Measurements from ENCODE around the gene C1orf87.
"Not testable (repeated sequence)": the region's sequence is repeated elsewhere in the genome, so short reads cannot be mapped to it uniquely, and the experiment has no call there.

Gene C1orf87

GRCh38 chr1:59994302-59995198 is 79.0 kb downstream of the C1orf87 start:
- DNase-seq (ENCODE audit: low read depth in 2 of 3, low spot score in 2 of 3): no peak

DNA sequence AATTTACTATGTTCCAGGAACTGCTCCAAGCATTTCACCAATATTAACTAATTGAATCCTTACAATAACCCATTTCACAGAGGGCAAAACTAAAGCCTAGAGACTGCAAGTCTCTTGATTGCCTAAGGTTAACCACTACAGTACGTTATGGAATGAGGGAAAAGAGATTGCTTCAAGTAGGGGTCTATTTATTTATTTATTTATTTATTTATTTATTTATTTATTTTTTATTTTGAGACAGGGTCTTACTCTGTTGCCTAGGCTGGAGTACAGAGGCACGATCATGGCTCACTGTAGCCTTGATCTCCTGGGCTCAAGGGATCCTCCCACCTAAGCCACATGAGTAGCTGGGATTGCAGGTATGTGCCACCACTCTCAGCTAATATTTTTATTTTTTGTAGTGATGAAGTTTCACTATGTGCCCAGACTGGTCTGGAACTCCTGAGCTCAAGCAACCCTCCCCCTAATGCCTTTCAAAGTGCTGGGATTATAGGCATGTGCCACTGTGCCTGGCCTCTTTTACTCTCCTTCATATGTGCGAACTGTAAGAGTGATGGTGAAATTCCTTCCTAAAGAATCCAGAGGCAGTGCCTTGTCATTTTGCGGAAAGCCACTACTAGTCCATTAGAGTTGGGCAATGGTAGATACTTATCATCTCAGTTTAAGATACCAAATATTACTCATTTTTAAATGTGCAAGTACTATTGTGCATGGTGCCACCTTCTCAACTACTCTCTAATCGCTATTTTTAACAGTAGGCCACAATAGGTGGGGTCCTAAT is 81.3 kb downstream of the C1orf87 start:
- no peak for DNase-seq (ENCODE audit: low read depth in 2 of 3, low spot score in 2 of 3)

DNA sequence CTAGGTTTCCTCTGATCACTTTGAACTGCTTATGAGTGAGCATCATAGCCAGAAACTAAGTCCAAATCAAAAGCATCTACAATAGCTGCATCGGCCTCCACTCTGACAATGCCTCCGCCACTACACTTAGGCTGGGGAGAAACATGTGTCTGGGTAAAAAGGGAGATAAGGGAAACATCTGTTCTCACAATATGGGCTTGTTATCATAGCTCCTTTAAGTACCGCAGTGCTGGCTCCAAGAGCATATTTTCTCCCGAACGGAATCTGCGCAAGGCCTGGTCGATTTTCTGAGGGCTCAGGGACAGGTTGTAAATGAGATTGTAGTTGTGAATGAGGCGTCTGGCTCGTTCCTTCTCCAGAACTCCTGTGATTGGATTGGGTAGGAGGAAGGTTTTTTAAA is 83.1 kb downstream of the C1orf87 start:
- DNase-seq (ENCODE audit: low read depth in 2 of 3, low spot score in 2 of 3): no peak

DNA sequence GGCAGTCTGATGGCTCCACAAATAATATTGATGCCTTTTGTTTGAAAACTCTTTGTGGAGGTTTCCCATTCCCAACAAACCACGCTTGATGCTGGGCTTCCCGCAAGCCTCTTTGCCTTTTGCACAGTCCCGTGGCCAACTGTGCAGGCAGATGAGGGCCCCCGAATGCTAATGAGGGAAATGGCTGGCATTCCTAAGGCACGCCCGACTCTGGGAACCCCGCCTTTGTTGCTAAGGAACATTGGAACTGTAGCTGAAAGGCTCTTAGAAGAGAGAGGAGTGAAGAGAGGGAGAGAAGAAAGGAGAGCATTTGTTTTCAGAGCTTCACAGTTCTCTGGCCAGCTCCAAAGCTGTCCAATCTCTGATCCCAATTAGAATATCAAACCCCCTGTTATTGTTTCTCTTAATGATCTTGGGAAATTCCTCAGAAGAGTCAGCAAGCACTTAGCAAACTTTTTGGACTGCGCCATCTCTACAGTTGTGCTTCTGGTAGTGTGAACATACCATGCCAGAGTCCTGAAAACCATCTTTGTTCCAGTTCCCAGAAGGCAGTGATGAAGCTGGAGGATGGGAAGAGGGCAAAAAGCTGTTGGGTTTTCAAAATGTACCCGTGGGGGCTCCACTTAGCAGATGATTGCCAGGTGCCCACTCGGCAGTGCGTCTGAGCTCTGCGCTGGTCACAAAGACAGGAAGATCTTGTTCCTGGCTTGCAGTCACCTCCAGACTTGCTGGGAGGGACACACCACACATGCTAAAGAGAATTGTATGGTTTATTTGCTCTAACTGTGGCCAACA is 86.9 kb downstream of the C1orf87 start:
- DNase-seq (ENCODE audit: low read depth in 2 of 3, low spot score in 2 of 3): no peak

GRCh38 chr1:59985911-59986515 is 87.6 kb downstream of the C1orf87 start:
- DNase-seq (ENCODE audit: low read depth in 2 of 3, low spot score in 2 of 3): no peak

- no peak for DNase-seq (ENCODE audit: low read depth in 2 of 3, low spot score in 2 of 3)
Observed at GRCh38 chr1:59979666-59980065, 93.9 kb downstream of the C1orf87 start.

- no peak for DNase-seq (ENCODE audit: low read depth in 2 of 3, low spot score in 2 of 3)
Observed at GRCh38 chr1:59978511-59978910, 95.1 kb downstream of the C1orf87 start.

- no peak for DNase-seq (ENCODE audit: low read depth in 2 of 3, low spot score in 2 of 3)
Observed at GRCh38 chr1:59978026-59978425, 95.5 kb downstream of the C1orf87 start.

GRCh38 chr1:59977075-59977410 is 96.5 kb downstream of the C1orf87 start:
- DNase-seq (ENCODE audit: low read depth in 2 of 3, low spot score in 2 of 3): no peak

DNA sequence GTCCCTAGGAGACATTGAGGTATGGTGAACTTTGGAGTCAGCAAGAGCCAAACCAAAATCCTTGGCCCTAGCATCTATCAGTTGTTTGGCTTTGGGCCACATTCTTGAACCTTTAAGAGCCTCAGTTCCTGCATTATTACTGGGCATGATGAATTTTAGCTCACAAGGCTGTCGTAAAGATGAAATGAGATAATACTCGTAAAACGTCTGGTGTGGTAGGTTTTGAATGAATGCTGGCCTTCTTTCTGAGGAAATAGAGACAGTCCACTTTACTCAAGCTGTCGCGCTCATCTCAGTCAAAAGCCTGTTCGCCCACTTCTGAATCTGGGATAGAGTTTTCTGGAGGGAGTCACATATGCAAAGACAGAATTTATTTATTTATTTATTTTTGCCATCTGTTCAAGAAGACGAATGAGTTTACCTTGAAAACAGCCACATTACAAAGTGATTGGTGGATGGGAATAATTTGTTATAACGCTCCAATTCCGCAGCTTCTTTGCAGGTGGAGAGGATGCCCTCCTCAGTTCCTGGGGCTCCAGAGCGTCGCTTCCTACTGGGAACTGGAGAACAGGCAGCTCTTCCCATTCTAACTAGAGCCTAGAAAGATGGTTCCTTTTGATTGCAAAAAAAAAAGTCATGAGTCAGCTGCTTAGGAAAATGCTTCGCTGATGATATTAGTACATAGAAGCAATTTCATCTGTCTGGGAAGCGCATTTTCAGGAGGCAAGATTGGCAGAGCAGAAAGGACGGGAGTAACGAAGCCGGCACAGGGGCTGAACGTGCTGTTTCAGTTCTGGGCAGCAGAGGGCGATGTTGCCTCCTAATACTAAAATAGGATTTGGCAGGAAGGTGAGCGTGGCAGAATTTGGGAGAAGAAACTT is 97.1 kb downstream of the C1orf87 start:
- peak in 2 of 3 experiments; percentile 5 to 23 for DNase-seq (ENCODE audit: low read depth in 2 of 3, low spot score in 2 of 3)

GRCh38 chr1:59973719-59974118 is 99.9 kb downstream of the C1orf87 start:
- DNase-seq (ENCODE audit: low read depth in 2 of 3, low spot score in 2 of 3): no peak

DNA sequence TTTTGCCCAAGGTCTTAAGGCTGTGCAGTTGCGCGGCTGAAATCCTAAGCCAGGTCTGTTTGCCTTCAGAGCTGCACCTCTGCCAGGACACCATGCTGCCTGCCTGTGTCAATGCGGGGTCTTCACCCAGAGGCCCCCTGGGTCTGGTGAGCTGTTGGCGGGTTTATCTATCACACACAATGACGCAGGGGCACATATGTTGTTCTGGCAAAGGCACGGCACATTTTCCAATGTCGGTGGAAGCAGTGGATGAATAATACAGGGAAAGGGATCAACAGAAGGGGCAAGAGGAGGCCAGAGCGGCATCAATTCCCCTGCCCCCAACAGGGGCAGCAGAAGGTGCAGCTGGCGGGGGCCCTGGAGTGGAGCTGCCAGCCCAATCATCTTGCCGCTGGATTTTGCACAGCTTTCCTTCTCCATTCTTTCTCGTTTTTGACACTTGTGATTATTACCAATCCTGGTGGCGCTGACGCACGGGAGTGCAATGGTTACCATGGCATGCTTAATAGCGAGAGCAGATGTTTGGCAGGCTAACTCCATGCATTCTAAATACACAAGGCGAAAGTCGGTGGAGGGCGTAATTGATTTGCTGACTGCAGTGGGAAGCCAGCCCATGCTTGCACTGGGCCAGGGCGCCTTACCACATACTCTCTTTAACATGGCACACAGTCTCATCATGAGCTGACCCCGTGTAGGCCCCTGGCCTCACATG is 101.2 kb downstream of the C1orf87 start:
- DNase-seq (ENCODE audit: low read depth in 2 of 3, low spot score in 2 of 3): no peak

- DNase-seq (ENCODE audit: low read depth in 2 of 3, low spot score in 2 of 3): peak; percentile 15 to 41 (median 19)
Observed at GRCh38 chr1:59971464-59971911, 102.1 kb downstream of the C1orf87 start.

DNA sequence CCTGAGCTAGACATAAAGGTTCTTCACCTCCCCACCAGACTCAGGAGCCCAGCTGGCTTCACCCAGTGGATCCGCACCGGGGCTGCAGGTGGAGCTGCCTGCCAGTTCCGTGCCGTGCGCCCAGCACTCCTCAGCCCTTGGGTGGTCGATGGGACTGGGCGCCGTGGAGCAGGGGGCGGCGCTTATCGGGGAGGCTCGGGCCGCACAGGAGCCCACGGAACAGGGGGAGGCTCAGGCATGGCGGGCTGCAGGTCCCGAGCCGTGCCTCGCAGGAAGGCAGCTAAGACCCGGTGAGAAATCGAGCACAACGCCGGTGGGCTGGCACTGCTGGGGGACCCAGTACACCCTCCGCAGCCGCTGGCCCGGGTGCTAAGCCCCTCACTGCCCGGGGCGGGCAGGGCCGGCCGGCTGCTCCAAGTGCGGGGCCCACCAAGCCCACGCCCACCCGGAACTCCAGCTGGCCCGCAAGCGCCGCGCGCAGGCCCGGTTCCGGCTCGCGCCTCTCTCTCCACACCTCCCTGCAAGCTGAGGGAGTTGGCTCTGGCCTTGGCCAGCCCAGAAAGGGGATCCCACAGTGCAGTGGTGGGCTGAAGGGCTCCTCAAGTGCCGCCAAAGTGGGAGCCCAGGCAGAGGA is 103.9 kb downstream of the C1orf87 start:
- DNase-seq (ENCODE audit: low read depth in 2 of 3, low spot score in 2 of 3): not testable (repeated sequence)

DNA sequence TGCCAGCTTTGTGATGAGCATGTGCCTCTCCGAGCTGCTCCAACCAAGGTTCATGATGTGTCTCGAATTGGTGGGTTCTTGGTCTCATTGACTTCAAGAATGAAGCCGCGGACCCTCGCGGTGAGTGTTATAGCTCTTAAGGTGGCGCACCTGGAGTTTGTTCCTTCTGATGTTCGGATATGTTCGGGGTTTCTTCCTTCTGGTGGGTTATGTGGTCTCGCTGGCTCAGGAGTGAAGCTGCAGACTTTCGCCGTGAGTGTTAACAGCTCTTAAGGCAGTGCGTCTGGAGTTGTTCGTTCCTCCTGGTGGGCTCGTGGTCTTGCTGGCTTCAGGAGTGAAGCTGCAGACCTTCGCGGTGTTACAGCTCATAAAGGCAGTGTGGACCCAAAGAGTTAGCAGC is 104.8 kb downstream of the C1orf87 start:
- DNase-seq (ENCODE audit: low read depth in 2 of 3, low spot score in 2 of 3): not testable (repeated sequence)

DNA sequence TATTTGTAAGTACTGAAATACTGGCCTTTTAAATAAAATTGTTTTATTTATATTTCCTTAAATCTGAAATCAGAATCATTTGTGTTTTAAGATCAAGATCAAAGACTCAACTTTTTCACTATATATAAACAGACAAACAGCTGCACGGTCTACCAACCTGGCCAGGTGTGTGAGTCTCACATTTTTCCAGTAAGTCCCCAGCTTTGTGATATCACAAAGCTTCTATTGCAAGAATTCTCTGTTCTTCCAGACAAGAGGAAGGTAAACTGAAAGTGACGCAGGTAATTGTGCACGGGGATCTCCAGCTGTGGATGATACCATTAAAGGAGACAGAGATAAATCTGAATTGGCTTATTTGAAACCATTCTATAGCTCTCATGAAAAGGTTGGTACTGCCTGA is 105.8 kb downstream of the C1orf87 start:
- DNase-seq (ENCODE audit: low read depth in 2 of 3, low spot score in 2 of 3): no peak

DNA sequence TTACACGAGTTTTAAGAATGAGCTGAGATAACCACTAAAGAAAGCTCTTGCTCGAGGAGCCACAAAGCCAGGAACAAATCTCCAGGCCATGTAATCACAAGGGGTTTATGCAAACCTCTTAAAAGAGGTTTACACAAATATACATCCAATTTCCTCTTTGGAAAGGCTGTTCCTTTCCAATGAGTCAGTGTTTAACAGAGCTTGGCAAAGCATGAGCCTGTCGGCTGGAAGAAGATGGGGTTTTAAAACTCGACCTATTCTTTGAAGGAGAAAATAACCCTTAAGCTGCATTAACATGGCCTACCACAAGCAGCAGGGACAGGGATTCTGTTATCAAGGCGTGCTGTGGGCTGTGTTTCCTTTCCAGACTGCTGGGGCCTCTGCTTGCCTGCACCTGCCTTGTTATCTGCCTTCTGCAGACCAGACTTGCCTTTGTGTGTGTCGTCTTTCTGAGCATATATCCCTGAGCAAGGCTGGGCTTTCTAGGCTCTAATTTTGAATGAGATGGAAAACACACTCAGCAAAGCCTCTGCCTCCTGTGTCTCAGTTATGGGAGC is 106.4 kb downstream of the C1orf87 start:
- no peak for DNase-seq (ENCODE audit: low read depth in 2 of 3, low spot score in 2 of 3)

DNA sequence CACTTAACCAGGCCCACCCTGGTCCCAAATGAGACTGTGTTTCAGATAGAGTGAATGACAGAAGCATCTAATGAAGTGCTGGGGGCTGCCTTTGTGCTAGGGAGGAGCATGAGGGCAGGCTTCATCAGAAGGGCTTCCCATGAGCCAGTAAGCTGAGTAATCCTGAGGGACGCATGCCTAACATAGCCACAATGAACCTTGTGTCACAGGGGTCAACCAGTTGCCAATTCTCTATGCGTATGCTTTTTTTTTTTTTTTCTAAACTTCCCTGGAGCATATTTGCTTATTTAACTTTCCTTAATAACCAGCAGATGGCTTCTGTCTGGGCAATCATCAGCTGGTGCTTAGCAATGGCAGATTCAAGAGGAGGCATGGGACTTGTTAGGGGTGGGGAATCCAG is 121.5 kb downstream of the C1orf87 start:
- no peak for DNase-seq (ENCODE audit: low read depth in 2 of 3, low spot score in 2 of 3)

GRCh38 chr1:59949648-59950047 is 123.9 kb downstream of the C1orf87 start:
- no peak for DNase-seq (ENCODE audit: low read depth in 2 of 3, low spot score in 2 of 3)
